ENCODE measurements around the gene GAST. TPM values are rescaled to one million over a fixed set of nuclear protein-coding genes. Genes with fewer than 3 reads are reported as not detected.

The GAST gene
- total and polyA plus RNA-seq, 9 donors, result not detected

DNA sequence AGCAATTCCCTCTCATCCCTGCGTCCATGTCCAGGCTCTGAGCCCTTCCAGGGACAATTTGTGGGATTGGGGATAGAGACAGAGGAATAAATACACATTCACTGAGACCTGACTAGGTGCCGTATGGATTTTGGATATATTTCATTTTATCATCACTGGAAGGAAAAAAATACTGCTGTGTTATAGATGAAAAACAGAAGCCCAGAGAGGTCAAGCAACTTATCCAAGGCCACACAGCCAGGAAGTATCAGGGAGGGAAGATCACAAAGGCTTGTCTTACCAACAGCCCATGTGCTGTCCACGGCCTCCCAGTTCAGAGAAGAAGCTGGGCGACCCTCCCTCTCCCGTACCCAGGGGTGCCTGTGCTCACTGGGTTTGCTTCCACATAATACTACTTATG is 28.4 kb downstream of the GAST start:
- Histone ChIP-seq H3K4me3 (no peak overlapping the region), H3K27ac (no peak overlapping the region), H3K9me3 (no peaks in the 10 kb centered on the region), H3K27me3 (no peaks in the 10 kb centered on the region), H3K4me1 (ENCODE audit: insufficient read depth) (no peaks in the 10 kb centered on the region), H3K36me3 (no peaks in the 10 kb centered on the region)
- intact Hi-C loops (cut with DNase I), result no loop called here
- no peak for DNase-seq
- TF ChIP-seq, protein P1, sequence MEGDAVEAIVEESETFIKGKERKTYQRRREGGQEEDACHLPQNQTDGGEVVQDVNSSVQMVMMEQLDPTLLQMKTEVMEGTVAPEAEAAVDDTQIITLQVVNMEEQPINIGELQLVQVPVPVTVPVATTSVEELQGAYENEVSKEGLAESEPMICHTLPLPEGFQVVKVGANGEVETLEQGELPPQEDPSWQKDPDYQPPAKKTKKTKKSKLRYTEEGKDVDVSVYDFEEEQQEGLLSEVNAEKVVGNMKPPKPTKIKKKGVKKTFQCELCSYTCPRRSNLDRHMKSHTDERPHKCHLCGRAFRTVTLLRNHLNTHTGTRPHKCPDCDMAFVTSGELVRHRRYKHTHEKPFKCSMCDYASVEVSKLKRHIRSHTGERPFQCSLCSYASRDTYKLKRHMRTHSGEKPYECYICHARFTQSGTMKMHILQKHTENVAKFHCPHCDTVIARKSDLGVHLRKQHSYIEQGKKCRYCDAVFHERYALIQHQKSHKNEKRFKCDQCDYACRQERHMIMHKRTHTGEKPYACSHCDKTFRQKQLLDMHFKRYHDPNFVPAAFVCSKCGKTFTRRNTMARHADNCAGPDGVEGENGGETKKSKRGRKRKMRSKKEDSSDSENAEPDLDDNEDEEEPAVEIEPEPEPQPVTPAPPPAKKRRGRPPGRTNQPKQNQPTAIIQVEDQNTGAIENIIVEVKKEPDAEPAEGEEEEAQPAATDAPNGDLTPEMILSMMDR (IDR thresholded peaks at IDR 0.05), result no peak
- TF ChIP-seq EP300 (IDR thresholded peaks at IDR 0.05), result no peak
- TF ChIP-seq POLR2A (IDR thresholded peaks at IDR 0.05), result no peak
- WGBS, 3 donors, result 91 to 94% (median 91%) methylated on average over 5 of the region's 5 CpGs

DNA sequence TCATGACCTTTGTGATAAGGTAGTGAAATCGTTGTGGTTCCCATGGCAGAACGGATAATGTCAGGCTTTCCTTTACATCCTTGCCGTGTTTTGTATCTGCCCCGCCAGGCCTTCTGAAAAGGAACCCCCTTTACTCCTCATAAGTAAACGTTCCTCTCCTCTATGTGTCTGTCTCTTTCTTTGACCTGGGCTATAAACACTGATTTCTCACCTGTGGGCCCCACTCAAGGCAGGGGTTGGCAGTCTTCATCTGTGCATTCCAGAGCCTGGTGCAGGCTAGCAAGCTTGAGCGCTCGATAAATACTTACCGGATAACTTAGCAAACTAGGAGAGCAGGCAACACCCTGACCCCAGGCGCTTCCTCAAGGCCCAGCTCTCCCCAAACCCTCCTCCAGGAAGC is 29.6 kb downstream of the GAST start:
- H3K4me1 ChIP-seq (ENCODE audit: insufficient read depth), result no peaks in the 10 kb centered on the region
- H3K36me3 ChIP-seq, result no peaks in the 10 kb centered on the region
- H3K27me3 ChIP-seq, result no peaks in the 10 kb centered on the region
- 77 to 84% (median 81%) methylated on average over 9 of the region's 9 CpGs for WGBS, 3 donors
- no peak overlapping the region for H3K27ac ChIP-seq
- H3K9me3 ChIP-seq, result no peaks in the 10 kb centered on the region
- TF ChIP-seq POLR2A (IDR thresholded peaks at IDR 0.05) (no peak), EP300 (IDR thresholded peaks at IDR 0.05) (no peak)
- TF ChIP-seq, protein P1 (IDR thresholded peaks at IDR 0.05), result no peak
- intact Hi-C loops (cut with DNase I), result no loop called here
- DNase-seq, result no peak
- no peak overlapping the region for H3K4me3 ChIP-seq

DNA sequence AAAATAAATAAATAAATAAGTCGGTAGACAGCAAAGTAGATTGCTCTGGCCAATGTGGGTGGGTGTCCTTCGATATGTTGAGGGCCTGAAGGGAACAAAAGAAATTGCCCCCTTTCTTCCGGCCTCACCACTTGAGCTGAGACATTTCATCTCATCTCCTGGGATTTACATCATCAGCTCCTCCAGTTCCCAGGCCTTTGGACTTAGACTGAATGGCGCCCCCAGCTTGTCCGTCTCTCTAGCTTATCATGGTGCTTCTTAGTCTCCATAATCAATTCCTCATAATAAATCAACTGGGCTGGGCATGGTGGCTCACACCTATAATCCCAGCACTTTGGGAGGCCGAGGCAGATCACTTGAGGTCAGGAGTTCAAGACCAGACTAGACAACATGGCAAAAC is 36.1 kb downstream of the GAST start:
- no peaks in the 10 kb centered on the region for H3K27me3 ChIP-seq
- intact Hi-C loops (cut with DNase I), result no loop called here
- no peak for TF ChIP-seq EP300 (IDR thresholded peaks at IDR 0.05)
- TF ChIP-seq, protein P1 (IDR thresholded peaks at IDR 0.05), result no peak
- no peak for TF ChIP-seq POLR2A (IDR thresholded peaks at IDR 0.05)
- H3K9me3 ChIP-seq, result no peaks in the 10 kb centered on the region
- no peaks in the 10 kb centered on the region for H3K36me3 ChIP-seq
- H3K4me1 ChIP-seq (ENCODE audit: insufficient read depth), result no peaks in the 10 kb centered on the region
- WGBS, 3 donors, result 89 to 92% (median 91%) methylated on average over 6 of the region's 6 CpGs
- no peak overlapping the region for H3K27ac ChIP-seq
- H3K4me3 ChIP-seq, result no peak overlapping the region
- DNase-seq, result no peak

DNA sequence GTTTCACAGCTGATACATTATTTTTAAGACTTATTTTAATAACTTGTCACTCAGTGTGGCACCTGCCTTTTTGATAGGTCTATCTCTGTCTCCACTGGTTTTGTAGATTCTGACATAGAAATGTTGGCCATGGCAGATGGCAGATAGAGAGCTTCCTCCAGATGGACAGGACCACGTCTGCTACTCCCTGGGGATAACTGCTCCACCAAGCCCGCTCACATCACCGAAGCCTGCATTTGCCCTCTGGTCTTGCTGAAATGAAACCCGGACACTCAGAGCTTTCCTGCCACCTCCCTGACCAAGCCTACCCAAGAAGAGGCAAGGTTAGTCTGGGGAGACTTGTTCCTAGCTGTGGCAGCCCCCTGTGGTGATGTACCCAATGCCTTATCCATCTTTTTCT is 38.7 kb downstream of the GAST start:
- no peak for DNase-seq
- H3K9me3 ChIP-seq, result no peaks in the 10 kb centered on the region
- no peaks in the 10 kb centered on the region for H3K36me3 ChIP-seq
- intact Hi-C loops (cut with DNase I), result no loop called here
- no peak overlapping the region for H3K4me3 ChIP-seq
- no peaks in the 10 kb centered on the region for H3K27me3 ChIP-seq
- WGBS, 3 donors, result 83 to 88% (median 87%) methylated on average over 4 of the region's 4 CpGs
- no peaks in the 10 kb centered on the region for H3K4me1 ChIP-seq (ENCODE audit: insufficient read depth)
- TF ChIP-seq POLR2A (IDR thresholded peaks at IDR 0.05) (no peak), EP300 (IDR thresholded peaks at IDR 0.05) (no peak)
- TF ChIP-seq, protein P1 (IDR thresholded peaks at IDR 0.05), result no peak
- no peak overlapping the region for H3K27ac ChIP-seq

DNA sequence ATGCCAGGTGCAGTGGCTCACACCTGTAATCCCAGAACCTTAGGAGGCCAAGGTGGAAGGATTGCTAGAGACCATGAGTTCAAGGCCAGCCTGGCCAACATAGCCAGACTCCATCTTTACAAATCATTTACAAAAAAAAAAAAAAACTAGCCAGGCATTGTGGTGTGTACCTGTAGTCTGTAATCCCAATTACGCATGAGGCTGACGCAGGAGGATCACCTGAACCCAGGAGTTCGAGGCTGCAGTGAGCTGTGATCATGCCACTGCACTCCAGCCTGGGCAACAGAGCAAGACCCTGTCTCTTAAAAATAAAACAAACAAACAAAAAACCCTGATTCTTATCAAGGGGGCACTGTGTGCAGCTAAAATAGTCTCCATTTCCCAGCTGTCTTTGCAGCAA is 39.2 kb downstream of the GAST start:
- intact Hi-C loops (cut with DNase I), result no loop called here
- Histone ChIP-seq H3K27me3 (no peaks in the 10 kb centered on the region), H3K9me3 (no peaks in the 10 kb centered on the region), H3K27ac (no peak overlapping the region), H3K4me3 (no peak overlapping the region), H3K36me3 (no peaks in the 10 kb centered on the region), H3K4me1 (ENCODE audit: insufficient read depth) (no peaks in the 10 kb centered on the region)
- TF ChIP-seq, protein P1 (IDR thresholded peaks at IDR 0.05), result no peak
- TF ChIP-seq EP300 (IDR thresholded peaks at IDR 0.05), result no peak
- TF ChIP-seq POLR2A (IDR thresholded peaks at IDR 0.05), result no peak
- 62 to 92% (median 83%) methylated on average over 3 of the region's 3 CpGs for WGBS, 3 donors
- DNase-seq, result no peak

All from ovary (tissue), 9 donors.